ENCODE measurements around the gene EGFR. TPM values are rescaled to one million over a fixed set of nuclear protein-coding genes. Genes with fewer than 3 reads are reported as not detected.
A peak's percentile ranks its signal among the peaks of the same experiment; 100 is the strongest.

EGFR gene
- total RNA-seq, 4 donors from 2014 or later, result 45.5 to 61.1 (median 56.9) TPM

DNA sequence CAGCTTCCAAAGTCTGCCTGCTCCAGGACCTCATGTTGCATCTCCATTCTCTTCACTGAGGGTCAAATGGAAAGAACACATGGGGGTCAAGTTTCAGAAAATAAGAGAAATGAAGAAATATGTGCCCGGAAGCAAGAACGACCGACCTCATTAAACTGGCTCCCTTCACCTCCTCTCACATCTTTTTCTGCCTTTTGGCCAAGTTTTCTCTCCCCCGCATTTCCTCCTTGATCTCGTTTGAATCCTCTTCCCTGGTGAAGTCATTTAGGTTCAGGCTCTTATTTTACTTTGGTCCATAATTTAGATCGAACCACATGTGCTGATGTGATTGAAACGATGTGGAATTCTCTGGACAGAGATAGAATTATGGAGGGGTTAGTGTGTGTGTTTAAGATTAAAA is 44.2 kb downstream of the EGFR start:
- H3K36me3 ChIP-seq, result no peaks in the 10 kb centered on the region
- H3K27me3 ChIP-seq, result no peaks in the 10 kb centered on the region
- peaks cover 0 to 30% (median 0%) of the 10 kb centered on the region in 4 donors for H3K4me1 ChIP-seq
- no peak overlapping the region for H3K27ac ChIP-seq
- no peak for TF ChIP-seq POLR2A (IDR thresholded peaks at IDR 0.05)
- TF ChIP-seq, protein P1, sequence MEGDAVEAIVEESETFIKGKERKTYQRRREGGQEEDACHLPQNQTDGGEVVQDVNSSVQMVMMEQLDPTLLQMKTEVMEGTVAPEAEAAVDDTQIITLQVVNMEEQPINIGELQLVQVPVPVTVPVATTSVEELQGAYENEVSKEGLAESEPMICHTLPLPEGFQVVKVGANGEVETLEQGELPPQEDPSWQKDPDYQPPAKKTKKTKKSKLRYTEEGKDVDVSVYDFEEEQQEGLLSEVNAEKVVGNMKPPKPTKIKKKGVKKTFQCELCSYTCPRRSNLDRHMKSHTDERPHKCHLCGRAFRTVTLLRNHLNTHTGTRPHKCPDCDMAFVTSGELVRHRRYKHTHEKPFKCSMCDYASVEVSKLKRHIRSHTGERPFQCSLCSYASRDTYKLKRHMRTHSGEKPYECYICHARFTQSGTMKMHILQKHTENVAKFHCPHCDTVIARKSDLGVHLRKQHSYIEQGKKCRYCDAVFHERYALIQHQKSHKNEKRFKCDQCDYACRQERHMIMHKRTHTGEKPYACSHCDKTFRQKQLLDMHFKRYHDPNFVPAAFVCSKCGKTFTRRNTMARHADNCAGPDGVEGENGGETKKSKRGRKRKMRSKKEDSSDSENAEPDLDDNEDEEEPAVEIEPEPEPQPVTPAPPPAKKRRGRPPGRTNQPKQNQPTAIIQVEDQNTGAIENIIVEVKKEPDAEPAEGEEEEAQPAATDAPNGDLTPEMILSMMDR (IDR thresholded peaks at IDR 0.05), result no peak
- no peak overlapping the region for H3K4me3 ChIP-seq
- no peaks in the 10 kb centered on the region for H3K9me3 ChIP-seq
- no peak for DNase-seq

DNA sequence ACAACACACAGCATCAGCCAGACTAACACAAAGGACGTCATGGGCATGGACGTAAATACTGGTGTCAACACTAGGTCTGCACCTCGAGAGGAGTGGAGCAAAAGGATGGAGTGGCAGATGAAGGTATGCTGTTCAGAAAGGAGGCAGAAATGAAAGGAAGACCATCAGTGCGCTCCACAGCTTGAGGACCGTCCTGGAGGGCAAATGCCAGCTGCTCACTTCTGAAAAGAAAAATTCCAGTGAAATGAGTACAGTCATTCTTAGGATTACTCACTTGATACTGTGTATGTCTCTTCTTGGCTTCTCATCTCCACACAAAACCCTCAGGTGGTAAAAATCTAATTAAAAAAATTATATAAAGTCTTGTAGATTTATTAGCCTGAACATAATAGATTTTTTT is 44.8 kb downstream of the EGFR start:
- no peak for DNase-seq
- Histone ChIP-seq H3K4me1 (peaks cover 0 to 30% (median 0%) of the 10 kb centered on the region in 4 donors), H3K36me3 (no peaks in the 10 kb centered on the region), H3K27ac (no peak overlapping the region), H3K4me3 (no peak overlapping the region), H3K9me3 (no peaks in the 10 kb centered on the region), H3K27me3 (no peaks in the 10 kb centered on the region)
- TF ChIP-seq POLR2A (IDR thresholded peaks at IDR 0.05), result no peak
- TF ChIP-seq, protein P1 (IDR thresholded peaks at IDR 0.05), result no peak

DNA sequence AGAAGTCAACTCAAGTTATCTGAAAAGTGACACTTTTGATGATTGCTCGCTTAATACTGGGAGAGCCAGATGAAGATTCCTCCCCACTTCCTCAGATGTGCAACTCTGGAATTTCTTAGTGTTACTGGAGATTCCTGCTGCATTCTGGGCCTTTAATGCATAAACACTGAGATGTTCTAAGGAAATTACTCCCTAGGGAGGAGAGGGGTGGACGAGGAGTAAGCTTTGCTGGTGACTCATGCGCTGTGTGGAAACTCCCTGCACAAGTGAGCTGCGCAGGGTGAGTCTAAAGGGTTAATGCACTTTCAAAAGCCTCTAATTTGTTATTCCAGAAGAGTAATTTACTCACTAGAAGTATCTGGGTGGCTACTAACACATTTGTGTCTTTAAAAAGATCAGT is 46.3 kb downstream of the EGFR start:
- peaks cover 0 to 30% (median 0%) of the 10 kb centered on the region in 4 donors for H3K4me1 ChIP-seq
- no peaks in the 10 kb centered on the region for H3K36me3 ChIP-seq
- peak overlapping the region; percentile 25 to 85 (median 61) for H3K27ac ChIP-seq
- no peak for TF ChIP-seq POLR2A (IDR thresholded peaks at IDR 0.05)
- TF ChIP-seq, protein P1 (IDR thresholded peaks at IDR 0.05), result no peak
- no peaks in the 10 kb centered on the region for H3K27me3 ChIP-seq
- peak in 1 of 3 donors; percentile 62 for DNase-seq
- no peaks in the 10 kb centered on the region for H3K9me3 ChIP-seq
- no peak overlapping the region for H3K4me3 ChIP-seq

DNA sequence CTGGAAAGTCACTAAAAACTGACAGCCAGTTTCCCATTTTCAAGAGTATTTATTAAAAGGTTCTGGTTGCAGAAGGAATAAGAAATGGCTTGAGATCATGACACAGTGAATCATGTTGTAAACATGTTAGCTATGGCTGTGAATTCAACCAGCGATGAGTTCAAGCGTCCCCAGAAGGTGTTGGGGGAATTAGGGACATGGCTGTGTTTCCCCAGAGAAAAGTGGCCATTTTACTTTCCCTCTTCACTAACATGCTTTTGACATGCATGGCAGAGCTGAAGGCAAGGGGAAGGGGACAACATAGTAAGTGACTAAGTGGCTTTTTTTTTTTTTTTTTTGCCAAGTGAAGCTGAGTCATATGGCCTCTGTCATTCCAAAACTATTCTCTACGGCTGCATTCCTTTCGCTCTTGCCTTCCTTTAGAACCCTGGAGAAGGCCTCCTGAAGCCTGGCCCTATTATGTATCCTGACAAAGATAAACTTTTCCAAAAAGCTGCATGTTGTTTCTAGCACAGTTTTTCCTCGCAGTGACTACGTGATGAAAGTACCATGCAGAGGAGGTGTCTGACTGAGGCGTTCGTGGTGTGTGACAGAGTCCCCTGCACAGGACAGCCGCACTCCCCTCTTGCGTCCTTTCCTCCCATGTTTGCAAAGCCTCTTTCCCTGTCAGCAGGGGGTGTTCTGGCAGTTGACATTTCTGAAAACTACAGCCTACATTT is 46.9 kb downstream of the EGFR start:
- peak overlapping the region; percentile 25 to 85 (median 61) for H3K27ac ChIP-seq
- TF ChIP-seq, protein P1 (IDR thresholded peaks at IDR 0.05), result no peak
- TF ChIP-seq POLR2A (IDR thresholded peaks at IDR 0.05), result no peak
- H3K27me3 ChIP-seq, result no peaks in the 10 kb centered on the region
- no peak for DNase-seq
- H3K9me3 ChIP-seq, result no peaks in the 10 kb centered on the region
- no peak overlapping the region for H3K4me3 ChIP-seq
- H3K4me1 ChIP-seq, result peaks cover 0 to 30% (median 0%) of the 10 kb centered on the region in 4 donors
- no peaks in the 10 kb centered on the region for H3K36me3 ChIP-seq

DNA sequence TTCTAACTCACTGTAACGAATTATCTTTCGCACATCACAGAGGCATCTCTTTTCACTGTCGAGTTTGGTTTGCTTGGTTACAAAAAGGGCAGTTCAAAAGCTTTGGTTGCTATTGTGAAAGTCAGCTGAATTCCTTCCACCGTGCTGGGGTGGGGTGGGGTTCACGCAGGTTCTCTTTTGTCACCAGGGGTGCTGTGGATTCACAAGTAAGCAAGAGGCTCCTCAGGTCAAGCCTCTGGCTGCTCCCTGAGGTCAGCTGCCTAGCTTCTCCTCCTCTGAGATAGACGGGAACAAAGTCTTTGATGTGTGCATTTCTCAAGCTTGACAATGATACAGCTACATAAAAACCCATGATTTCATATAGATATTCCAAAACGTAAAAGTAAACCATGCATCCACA is 47.7 kb downstream of the EGFR start:
- H3K27ac ChIP-seq, result peak overlapping the region; percentile 25 to 85 (median 50)
- H3K27me3 ChIP-seq, result no peaks in the 10 kb centered on the region
- TF ChIP-seq POLR2A (IDR thresholded peaks at IDR 0.05), result no peak
- TF ChIP-seq, protein P1 (IDR thresholded peaks at IDR 0.05), result no peak
- no peak for DNase-seq
- H3K36me3 ChIP-seq, result no peaks in the 10 kb centered on the region
- peaks cover 0 to 30% (median 0%) of the 10 kb centered on the region in 4 donors for H3K4me1 ChIP-seq
- H3K9me3 ChIP-seq, result no peaks in the 10 kb centered on the region
- H3K4me3 ChIP-seq, result no peak overlapping the region
